Caki2 (cell line): ENCODE results near the gene RAPGEF1. TPM values are rescaled to one million over a fixed set of nuclear protein-coding genes. Genes with fewer than 3 reads are reported as not detected.
"Not testable (repeated sequence)": the region's sequence is repeated elsewhere in the genome, so short reads cannot be mapped to it uniquely, and the experiment has no call there.

ENCODE experiments used
- DNase-seq: peaks from one replicate; pipeline ENCODE4 v3.0.0-alpha.2; 2015; ENCODE audit warnings: low read depth
- in situ Hi-C: cut with HindIII; loops from 2 replicates; pipeline ENCODE4 v1.10.0; 2016; ENCODE audit warnings: low sequenced_read_pairs, low pct_unique_long_range_greater_than_20kb, mixed read lengths
- total RNA-seq: library from RNA; depleted of rRNA; stranded (reverse); fragments of >200 nt; shearing (Covaris generic); gene quantifications from 2 replicates; pipeline ENCODE4 v1.2.3, GENCODE V29; 2014; ENCODE audit warnings: low replicate concordance

The RAPGEF1 gene
- total RNA-seq, 1 experiment from 2014 or later: 15.1 TPM

GRCh38 chr9:131700765-131701435 is 39.0 kb downstream of the RAPGEF1 start:
- in situ Hi-C loops: no loop called here

GRCh38 chr9:131700076-131700475 is 39.8 kb downstream of the RAPGEF1 start:
- in situ Hi-C loops: no loop called here
- DNase-seq: no peak

More at GRCh38 chr9:131700765-131701435, 39.0 kb downstream of the RAPGEF1 start:
- no peak for DNase-seq

GRCh38 chr9:131698618-131698985 is 41.3 kb downstream of the RAPGEF1 start:
- DNase-seq: no peak
- in situ Hi-C loops: no loop called here

GRCh38 chr9:131697908-131698617 is 41.8 kb downstream of the RAPGEF1 start:
- in situ Hi-C loops: no loop called here
- DNase-seq: peak; percentile 79

- in situ Hi-C loops: no loop called here
- peak; percentile 92 for DNase-seq
Measured at GRCh38 chr9:131697097-131697496, 42.8 kb downstream of the RAPGEF1 start.

- no peak for DNase-seq
- in situ Hi-C loops: no loop called here
Measured at GRCh38 chr9:131695836-131696460, 43.9 kb downstream of the RAPGEF1 start.

GRCh38 chr9:131695366-131695765 is 44.5 kb downstream of the RAPGEF1 start:
- DNase-seq: no peak
- in situ Hi-C loops: no loop called here

GRCh38 chr9:131693651-131694597 is 46.0 kb downstream of the RAPGEF1 start:
- in situ Hi-C loops: no loop called here
- DNase-seq: no peak

GRCh38 chr9:131692612-131693562 is 47.0 kb downstream of the RAPGEF1 start:
- DNase-seq: no peak
- in situ Hi-C loops: no loop called here

GRCh38 chr9:131691969-131692611 is 47.8 kb downstream of the RAPGEF1 start:
- DNase-seq: no peak
- in situ Hi-C loops: no loop called here

GRCh38 chr9:131690941-131691573 is 48.8 kb downstream of the RAPGEF1 start:
- in situ Hi-C loops: no loop called here
- no peak for DNase-seq

- in situ Hi-C loops: no loop called here
- DNase-seq: no peak
Measured at GRCh38 chr9:131690462-131690861, 49.4 kb downstream of the RAPGEF1 start.

- in situ Hi-C loops: no loop called here
- DNase-seq: no peak
Measured at GRCh38 chr9:131688377-131688776, 51.5 kb downstream of the RAPGEF1 start.

- in situ Hi-C loops: no loop called here
- DNase-seq: no peak
Measured at GRCh38 chr9:131685753-131686706, 53.8 kb downstream of the RAPGEF1 start.

GRCh38 chr9:131683094-131683493 is 56.8 kb downstream of the RAPGEF1 start:
- DNase-seq, in situ Hi-C loops: not testable (repeated sequence)
